ENCODE results near the gene TMED4.
"Not testable (repeated sequence)": the region's sequence is repeated elsewhere in the genome, so short reads cannot be mapped to it uniquely, and the experiment has no call there.

The TMED4 gene

DNA sequence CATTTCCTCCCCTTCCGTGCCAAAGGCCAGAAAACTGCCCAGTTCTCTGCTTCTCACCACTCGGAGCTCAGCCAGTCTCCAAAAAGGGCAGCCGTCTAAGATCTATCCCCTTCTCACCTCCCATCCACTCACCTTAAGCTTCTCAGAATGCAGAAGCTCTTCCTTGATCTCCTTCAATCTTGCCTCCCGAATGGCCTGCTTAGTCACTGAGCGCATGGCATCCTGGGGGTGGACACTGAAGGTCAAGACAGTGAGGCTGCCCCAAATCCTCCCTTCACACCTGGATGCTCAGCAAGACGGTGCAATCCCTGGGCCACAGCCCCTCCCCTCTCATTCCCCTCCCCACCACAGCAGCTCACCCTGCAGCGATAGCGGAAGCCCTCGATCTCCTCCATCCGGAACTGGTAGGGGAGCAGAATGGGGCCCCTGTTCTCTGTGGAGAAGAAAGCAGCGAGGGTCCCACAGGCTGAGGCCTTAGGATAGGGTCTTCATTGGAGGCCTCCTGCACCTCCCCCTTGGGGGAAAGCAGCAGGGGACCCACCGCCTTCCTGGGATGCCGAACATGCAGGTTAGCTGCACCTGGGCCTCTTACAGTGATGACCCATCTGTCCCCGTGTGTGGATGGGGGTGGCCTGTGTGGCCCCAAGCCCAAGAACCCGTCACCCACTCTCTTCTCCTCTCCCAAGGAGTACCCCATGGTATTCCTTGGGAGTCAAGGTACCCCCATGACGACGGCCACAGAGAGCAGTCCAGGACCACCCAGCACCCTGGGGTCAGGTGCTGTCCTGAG lies 13.1 kb downstream of the TMED4 start:
- no peak for DNase-seq

DNA sequence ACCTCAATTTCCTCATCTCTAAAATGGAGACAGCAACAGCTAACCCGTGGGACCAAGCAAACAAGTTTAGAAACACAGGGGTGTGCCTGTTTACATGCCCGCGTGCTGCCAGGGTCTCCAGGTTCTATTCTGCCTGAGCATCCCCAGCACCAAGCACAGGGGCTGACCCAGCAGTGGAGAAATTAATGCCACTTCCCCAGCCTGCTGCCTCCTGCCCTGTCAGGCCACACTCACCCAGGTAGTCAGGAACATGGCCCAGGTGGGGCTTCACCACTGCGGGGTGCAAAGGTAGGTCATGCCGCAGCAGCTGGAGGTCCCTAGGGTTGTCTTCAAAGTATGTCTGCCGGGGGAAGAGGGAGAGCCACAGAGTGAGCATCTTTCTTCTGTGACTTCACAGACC lies 14.1 kb downstream of the TMED4 start:
- no peak for DNase-seq

DNA sequence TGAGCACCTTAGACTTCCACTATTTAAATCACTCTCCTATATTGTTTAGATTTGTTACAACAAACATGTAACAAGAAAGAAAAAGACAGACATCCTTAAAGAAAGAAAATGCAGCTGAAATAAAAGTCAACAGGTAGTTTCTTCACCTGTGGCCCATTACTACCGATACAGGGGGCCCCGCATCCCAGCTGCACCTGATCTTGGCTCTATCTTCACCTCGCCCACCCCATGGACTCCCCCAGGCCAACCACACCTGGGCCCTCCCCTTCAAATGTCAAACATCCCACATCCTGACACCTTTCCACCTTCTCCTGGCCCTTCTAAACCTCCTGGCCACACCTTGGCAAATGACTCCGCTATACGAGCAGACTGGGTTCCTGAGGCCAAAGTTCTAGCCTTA lies 15.4 kb downstream of the TMED4 start:
- no peak for DNase-seq

DNA sequence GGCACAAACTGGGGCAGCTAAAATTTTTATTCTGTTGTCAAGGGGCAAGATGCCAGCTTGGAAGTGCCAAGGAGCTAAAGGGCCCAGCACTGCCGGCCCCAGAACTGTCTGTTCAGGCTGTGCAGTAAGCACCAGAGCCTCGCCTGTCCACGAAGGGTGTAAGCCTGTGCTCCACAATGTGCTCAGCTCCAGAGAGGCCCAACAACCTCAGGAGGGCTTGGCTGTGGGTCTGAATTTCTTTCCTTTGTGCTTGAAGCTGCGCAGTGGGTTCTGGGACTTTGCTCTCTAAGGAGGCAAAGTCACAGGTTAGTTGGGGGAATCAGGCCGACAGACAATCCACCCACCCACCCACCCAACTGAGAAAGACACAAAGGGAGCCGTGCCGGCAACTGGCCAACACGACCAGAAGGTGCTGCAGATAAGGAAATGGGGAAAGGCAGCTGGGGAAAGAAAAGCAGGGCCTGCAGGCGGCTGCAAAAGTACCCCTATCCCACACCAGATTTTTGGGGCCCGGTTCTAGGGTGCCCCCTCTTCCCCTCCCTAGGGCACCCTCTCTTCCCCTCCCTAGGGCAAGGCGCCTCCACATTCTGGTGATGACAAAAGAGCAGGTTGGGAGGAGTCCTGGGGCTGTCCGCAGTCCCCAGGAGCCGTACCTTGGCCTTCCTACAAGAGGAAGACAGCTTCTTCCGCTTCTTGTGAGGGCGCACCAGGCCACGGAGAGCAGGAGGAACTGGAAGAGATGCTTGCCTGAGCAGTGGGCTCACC lies 16.1 kb downstream of the TMED4 start:
- no peak for DNase-seq

DNA sequence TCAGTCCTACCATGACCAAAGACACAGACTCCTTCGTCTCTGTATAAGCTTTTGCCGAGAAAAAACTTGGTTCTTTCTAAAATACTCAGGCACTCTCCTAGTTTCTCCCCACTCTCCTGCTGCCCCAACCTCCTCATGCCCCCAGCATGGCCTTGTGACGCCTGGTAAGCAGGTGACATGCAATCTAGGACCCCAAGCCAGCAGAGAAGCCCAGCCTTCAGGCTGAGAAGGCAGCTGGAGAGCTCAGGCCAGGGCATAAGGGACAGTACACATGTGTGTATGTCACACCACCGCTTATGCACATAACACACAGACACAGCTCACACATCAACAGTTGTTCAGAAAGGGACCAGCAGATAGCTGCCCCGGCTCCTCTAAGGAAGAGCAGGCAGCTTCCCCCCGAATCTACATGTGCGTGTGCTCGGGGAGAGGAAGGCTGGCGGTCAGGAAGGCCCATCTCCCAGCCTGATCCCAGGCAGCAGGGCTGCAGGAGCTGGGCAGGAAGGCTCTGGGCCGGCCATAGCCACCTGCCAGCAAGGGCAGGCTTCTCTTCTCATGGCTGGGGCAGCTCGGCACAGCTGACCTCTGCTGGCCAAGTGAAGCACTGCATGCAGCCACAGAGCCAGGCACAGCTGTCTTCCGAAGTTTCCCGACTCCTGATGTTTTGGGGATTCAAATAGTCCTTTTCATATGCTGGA lies 16.8 kb downstream of the TMED4 start:
- peak; percentile 28 for DNase-seq

DNA sequence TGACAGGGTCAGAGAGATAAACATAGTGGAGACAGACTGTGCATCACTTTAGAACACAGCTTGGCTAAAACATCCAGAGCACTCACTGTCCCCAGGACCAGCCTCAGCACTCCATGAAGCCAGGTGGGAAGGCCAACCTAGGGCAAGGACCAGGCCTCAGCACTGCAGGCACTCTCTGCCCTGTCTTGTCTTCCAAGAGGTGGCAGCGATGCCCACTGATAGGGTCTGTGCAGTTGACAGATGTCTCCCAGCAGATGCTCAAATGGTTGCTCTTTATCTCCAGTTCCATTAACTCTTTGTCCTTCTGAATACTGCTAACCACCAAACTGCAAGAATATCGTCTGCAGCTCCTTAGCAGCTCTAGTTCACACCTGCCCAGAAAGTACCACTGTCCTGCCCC lies 17.4 kb downstream of the TMED4 start:
- no peak for DNase-seq

DNA sequence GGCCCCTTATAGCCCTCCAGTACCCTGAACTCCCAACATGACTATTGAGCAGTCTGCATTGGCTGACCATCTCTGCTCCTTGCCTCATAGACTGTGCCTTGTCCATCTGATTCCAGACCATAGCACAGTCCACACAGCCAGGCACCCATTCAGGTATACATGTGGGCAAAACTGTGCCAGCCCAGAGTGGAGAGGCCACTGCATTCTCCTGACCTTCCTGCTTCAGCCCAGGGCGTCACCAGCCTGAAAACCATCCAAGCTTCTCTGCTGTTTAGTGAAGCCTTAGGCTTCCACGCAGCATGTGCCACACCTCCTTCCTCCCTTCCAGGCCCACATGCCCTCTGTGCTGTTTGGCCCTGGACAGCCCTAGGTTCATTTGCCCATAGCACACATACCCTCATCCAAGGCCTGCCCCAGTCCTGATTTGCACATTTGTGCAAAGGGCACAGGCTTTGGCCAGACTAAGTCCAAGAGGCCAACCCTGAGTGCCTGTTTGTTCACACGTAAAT lies 18.8 kb downstream of the TMED4 start:
- no peak for DNase-seq

DNA sequence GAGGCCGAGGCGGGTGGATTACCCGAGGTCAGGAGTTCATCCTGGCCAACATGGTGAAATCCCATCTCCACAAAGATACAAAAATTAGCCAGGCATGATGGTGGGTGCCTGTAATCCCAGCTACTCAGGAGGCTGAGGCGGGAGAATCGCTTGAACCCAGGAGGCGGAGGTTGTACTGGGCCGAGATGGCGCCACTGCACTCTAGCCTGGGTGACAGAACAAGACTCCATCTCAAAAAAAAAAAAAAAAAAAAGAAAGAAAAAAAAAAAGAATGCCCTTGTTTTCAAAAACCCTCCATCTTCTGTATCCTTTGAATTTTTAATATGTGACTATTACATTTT lies 19.4 kb downstream of the TMED4 start:
- DNase-seq, result not testable (repeated sequence)

DNA sequence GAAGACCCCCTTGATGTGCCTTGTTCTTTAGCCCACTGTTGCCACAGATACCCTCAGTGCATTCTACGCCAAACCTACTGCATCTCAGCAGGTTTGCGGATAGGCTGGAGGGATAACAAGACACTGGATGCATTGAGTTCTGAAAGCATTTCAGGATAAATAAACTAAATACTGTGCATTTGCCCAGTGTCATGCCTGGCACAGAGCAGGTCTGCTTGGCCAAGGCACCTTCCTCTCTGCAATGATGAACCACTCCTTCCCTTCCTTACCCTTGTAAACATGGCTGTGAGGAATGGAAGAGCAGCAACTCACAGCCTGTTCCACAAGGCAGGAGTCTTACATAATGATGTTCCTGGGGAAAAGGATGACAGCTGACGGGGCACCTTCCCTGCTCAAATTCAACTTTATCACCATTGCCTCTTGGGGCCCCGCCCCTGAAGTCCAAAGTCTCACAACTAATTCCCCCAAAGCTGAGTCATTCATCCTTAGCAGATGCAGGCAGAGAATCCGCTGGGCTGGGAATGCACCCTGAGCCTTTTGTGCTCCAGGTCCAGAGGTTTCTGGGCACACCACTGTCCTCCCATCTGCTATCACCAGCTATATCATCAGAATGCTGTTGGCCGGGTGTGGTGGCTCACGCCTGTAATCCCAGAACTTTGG lies 19.9 kb downstream of the TMED4 start:
- no peak for DNase-seq

DNA sequence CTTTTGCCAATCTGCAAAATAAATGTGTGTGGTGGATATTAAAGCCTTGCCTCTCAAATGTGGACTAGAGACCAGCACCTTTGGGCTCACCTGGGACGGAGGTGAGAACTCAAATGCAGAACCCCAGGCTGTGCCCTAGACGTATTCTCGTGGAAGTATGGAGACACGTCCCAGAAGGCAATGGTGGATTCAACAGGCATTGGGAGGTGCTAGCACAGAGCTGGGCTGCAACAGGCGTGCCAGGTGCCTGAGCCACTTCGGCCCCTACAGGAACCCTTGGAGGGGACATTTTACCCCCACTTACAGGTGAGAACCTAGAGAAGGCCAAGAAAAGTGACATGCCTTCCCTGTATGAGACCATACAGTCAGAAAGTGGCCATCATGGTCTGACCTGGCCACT lies 20.6 kb downstream of the TMED4 start:
- no peak for DNase-seq

DNA sequence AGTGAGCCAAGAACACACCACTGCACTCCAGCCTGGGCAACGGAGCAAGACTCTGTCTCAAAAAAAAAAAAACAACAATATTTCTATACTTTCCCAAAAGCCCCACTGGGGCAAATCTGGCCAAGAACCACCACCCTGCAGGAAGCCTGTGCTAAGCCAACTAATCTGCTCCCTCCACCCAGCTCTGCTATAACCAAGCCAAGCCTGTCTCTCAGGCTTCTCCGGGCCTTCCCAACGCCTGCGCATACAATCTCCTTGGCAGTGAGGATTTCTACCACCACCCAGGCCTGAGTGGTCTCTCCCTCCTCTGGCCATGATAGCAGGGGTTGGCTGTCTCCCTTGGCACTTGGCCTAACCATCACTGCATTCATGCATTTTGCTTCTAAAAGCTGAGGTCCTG lies 22.5 kb downstream of the TMED4 start:
- no peak for DNase-seq

DNA sequence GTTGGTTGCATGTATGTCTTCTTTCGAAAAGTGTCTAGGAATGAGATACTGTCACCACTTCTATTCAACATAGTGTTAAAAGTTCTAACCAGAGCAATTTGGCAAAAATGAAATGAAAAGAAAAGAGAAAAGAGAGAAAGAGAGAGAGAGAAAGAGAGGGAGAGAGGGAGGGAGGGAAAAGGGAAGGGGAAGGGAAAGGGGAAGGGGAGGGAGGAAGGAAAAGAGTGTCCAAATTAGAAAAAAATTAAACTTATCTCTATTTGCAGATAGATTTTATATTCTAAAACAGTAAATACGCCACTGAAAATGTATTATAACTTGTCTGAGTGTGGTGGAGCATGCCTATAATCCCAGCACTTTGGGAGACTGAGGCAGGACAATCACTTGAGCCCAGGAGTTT lies 24.5 kb downstream of the TMED4 start:
- no peak for DNase-seq

DNA sequence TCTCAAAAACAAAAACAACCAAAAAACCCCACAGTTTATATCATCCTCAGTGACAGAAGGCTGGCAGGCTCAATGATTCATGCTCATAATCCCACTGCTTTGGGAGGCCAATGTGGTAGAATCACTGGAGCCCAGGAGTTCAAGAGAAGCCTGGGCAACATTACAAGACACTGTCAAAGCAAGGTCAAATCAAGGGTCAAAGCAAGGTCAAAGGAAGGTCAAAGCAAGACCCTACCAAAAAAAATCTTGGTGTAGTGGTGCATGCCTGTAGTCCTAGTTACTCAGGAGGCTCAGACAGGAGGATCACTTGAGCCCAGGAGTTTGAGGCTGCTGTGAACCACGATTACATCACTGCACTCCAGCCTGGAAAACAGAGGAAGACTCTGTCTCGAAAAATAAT lies 26.7 kb downstream of the TMED4 start:
- DNase-seq, result no peak

DNA sequence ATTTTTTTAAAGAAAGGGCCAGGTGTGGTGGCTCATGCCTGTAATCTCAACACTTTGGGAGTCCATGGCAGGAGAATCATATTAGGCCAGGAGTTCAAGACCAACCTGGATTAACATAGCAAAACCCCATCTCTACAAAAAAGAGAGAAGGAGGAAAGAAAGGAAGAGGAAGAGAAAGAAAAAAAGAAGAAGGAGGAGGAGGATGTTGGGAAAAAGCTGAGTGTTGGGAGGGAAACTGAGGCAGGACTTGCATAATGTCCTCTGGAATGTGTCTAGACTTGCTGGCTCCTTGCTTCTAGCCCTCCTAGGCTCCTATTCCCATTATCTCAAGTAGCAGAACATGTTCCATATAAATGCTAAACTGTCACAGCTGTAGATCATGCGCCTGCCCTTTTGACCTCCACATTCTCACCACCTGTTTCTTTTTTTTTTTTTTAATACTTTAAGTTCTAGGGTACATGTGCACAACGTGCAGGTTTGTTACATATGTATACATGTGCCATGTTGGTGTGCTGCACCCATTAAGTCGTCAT lies 29.5 kb downstream of the TMED4 start:
- not testable (repeated sequence) for DNase-seq

DNA sequence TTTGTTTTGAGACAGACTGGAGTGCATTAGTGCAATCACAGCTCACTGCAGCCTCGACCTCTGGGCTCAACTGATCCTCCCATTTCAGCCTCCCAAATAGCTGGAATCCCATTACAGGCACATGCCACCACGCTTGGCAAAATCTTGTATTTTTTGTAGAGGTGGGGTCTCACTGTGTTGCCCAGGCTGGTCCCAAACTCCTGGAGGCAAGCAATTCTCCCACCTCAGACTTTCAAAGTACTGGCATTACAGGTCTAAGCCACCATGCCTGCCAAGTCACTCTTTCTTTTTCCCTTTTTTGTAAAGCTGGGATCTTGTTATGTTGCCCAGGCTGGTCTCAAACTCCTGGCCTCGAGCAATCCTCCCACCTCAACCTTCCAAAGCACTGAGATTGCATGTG lies 32.6 kb downstream of the TMED4 start:
- no peak for DNase-seq

DNA sequence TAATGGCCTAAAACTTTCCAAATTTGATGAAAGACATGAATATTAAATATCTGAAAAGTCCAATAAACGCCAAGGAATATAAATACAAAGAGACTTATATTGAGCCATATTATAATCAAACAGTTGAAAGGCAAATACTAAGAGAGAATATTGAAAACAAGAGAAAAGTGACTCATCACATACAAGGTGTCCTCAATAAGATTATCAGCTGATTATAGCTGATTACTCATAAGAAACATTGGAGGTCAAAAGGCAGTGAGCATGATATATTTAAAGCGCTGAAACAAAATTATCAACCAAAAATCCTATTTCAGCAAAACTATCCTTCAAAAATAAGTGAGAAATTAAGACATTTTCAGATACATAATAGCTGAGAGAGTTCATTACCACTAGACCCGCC lies 33.1 kb downstream of the TMED4 start:
- DNase-seq, result no peak

DNA sequence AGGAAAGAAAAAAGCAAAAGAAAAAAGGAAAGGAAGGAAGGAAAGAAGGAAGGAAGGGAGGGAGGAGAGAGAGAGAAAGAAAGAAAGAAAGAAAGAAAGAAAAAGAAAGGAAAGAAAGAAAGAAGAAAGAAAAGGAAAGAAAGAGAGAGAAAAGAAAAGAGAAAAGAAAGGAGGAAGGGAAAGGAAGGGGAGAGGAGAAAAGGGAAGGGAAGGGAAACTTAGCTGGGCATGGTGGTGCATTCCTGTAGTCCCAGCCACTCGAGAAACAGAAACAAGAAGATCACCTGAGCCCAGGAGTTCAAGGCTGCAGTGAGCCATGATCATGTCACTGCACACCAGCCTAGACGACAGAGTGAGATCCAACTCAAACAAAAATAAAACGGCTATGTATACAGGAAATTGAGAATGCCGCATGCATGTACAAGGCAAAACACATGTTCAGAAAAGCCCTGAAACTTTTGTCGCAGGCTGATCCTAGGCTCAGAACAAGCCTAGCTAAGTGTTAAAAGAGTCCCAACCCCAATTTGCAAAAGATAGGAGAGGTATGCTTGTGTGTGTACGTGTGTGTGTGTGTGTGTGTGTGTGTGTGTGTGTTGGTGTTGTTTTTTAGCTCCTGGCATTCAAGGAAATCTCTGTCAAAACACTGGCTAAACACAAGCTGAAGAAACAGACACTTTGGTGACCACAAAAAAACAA lies 34.3 kb downstream of the TMED4 start:
- no peak for DNase-seq

DNA sequence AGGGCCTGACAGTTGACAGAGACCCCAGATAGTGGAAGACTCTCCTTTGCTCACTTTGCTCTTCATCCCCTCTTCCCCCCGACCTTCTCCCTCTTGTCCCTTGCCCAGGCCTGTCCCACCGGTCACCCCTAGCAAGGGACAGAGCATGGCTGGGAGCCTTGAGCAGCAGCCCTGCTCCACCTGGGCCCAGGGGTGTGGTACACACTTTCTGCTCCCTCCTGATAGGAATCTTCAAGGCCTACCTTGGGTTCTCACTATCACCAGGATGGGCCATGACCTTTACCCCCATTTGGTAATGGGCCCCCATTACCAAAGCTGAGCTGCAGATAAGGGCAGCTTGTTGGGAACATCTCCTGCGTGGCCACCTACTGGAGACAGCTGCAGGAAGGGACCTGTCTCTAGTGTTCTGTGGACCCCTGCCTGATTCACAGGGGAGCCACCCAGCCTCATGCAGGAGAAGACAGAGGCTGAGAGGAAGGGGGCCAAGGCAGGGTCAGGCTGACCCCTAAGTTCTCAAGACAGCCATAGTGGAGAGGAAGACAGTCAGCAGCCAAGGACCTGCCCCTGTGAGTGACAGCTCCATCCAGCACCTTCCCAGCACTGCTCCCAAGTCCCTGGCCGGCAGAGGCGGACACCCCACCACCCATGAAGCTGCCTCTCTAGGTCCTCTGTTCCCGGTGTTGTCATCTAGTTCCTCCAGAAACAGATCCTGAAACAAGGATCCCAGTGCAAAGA lies 40.0 kb downstream of the TMED4 start:
- DNase-seq, result no peak

DNA sequence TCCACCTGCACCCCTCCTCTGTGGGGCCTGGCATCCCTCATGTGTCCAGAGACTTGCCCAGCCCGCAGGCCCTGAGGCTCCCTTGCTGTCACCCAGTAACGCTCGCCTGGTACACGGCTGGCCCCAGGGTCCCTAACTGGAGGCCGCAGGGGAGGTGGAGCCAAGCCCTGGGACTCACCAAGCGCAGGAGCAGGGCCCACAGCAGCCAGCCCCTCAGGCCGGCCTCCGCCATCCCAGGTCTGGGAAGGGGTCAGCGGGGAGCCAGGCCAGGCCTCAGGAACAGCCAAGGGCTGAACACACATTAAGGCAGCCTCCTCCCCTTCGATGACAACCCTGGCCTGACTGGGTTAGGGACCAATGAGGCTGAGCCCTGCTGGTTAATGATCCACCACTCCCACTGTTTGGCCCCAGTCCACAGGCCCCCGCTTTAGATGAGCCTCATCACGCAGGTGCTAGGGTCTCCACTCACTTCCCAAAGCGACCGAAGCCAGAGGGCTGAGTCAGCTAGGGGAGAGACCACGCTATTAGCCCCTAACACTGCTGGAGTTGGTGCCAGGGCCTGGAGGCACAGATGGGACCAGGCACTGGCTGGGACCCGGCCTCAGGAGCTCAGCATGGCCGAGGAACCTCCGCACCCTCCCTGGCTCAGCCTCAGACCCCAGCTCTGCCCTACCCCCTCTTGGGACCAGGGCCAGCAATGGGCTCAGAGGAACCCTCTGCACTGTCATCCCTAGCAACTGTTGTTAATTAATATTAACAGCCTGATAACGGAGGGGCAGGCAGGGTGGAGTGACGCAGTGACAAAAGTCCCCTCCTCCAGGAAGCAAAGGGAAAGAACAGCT lies 40.8 kb downstream of the TMED4 start, which contains the start of gene NPC1L1:
TSS of gene NPC1L1 (minus strand) at position 303 of the 842 bp plus-strand sequence. CDS start at position 232, 71 bp downstream.
- DNase-seq, result no peak

DNA sequence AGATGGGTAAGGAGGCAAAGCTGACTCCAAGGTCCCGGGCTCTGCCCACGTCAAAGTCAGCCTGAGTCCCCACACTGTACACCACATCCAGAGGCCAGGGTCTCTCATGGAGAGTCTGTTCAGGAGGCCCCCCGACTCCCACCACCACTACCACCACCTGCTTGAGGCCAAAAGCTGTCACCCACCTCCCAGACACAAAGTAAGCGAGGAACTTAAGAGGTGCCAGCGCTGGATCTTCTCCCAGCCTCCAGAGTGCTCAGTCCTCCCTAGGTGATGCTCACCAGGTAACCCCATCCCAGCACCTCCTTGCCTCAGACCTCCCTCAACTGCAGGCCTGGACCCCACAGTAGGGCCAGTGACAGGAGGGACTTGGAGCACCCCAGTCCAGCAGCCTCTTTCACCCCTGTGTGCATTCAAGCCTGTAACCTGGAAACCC lies 41.4 kb downstream of the TMED4 start:
- DNase-seq, result no peak

Data from GOT3 (cell line).